ENCODE results near the gene CAMKMT.
"Not testable (repeated sequence)": the region's sequence is repeated elsewhere in the genome, so short reads cannot be mapped to it uniquely, and the experiment has no call there.

The CAMKMT gene

GRCh38 chr2:44450082-44450481, 88.3 kb downstream of the CAMKMT start:
- DNase-seq, result no peak

- DNase-seq, result no peak
Measured at GRCh38 chr2:44450806-44451205, 89.1 kb downstream of the CAMKMT start.

- DNase-seq, result no peak
Measured at GRCh38 chr2:44452069-44452583, 90.4 kb downstream of the CAMKMT start.

- no peak for DNase-seq
Measured at GRCh38 chr2:44453259-44453658, 91.5 kb downstream of the CAMKMT start.

- no peak for DNase-seq
Measured at GRCh38 chr2:44455877-44456276, 94.1 kb downstream of the CAMKMT start.

- no peak for DNase-seq
Measured at GRCh38 chr2:44456946-44457345, 95.2 kb downstream of the CAMKMT start.

DNA sequence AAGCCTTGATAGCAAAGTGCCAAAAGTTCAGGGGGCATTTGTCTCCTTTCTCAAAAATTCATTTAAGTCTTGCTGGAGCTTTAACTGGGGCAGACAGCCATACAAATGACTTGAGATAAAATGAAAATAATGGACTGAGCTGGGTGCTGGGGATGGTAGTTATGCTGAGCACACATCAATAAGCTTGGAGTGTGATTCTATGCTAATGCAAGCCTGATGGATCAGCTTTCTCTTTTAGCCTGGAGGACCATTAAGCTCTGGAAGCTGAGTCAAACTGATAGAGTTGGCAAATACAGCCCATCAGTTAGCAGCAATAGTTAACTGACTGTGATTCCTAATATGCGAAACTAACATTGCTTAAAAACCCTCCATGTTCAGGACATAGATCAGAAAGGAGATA, 98.0 kb downstream of the CAMKMT start:
- DNase-seq, result no peak

GRCh38 chr2:44462934-44463849, 101.4 kb downstream of the CAMKMT start:
- no peak for DNase-seq

DNA sequence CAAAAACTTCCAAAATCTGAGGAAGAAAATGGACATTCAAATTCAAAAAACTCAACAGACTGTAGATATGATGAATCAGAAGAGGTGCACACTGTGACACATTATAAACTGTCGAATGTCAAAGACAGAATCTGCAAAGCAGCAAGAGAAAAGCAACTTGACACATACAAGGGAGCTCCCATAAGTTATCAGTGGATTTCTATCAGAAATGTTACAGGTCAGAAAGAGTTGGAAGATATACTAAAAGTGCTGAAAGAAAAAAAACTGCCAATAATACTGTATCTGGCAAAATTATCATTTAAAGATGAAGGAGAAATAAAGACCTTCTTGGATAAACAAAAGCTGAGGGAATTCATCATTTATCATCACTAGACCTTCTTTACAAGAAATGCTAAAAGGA, 102.7 kb downstream of the CAMKMT start:
- no peak for DNase-seq

GRCh38 chr2:44470151-44470550, 108.4 kb downstream of the CAMKMT start:
- no peak for DNase-seq

DNA sequence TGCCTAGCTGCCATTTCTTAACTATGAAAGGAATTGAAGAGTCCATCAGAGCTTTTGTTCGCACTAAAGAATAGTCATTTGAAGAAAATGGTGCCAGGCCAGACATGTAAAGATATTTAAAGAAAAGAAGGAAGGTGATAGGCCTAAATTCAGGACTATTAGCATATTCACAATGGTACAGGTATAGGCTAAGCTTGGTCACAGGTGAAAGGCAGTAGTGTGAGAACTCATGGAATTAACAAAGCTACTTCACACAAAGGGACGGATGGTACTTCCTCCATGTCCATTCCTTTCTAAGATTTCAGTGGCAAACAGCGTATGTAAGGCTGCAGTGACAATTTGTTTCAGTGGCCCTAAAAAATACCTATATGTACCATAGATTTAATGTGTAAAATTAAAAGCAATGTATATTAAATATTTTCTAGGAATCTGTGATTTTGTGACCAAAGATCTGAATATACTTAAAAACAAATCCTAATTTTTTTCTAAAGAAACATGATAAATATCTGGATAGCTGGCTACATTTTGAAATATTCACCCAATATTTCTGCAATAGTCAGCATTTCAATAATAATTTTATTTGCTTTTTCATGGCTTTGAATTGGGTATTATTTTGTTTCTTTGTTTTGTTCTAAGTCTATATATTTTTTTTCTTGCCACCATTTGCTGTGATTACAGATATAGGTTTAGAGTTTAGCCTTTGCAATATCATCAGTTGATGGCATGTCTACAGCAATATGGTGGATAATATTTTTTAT, 116.1 kb downstream of the CAMKMT start:
- no peak for DNase-seq

DNA sequence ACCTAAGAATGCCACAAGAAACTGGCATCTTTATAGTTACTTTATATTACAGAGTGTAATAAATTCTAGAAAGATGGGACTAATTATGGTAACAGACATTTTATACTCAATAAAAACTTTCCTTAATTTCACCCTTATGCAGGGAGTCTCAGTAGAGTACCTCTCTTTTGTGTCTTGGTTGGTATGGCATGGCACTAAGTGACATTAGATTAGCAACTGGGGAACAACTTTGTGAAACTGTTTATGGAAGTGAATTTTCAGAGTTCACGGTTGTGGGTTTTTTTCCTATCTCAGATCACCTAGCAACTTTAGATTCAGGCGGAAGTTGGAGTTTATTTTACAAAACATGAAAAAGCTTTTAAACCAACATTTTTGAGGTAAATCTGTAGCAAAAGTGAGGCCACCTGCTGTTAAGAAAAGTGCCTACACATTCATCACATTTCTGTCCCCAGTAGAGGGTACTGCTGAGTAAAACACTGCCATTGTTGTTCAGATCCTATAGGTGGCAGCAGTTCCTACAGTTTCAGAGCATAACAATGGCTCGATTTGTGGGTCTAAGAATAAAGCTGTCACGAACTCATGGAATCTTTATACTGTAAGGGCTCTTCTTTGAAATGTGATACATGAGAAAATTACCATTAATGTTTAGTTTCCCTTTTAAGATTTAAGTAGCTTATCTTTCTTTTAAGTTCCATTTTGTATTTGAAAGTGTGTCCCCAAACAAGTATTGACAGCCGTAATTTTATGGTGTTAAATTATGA, 117.6 kb downstream of the CAMKMT start:
- DNase-seq, result peak in 5 of 6 experiments; percentile 0 to 71 (median 57)

GRCh38 chr2:44480068-44480467, 118.3 kb downstream of the CAMKMT start:
- no peak for DNase-seq

DNA sequence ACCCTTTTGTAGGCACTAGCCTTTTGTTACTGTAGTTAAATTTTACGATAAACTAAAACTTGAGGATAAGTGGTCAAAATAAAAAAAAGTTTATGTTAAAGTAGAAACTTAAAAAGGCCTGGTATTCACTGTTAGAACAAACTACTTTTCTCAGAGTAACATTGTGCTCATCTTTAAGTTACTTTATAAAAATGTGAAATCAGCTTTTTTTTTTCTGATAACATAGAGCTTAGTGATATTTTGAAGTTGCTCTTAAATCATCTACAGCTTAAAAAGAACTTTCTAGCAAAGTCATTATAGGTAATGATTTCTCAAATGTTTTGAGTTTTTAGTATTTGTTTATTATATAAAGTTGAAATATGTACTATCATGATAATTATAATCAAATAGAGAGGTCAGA, 125.3 kb downstream of the CAMKMT start:
- DNase-seq, result no peak

DNA sequence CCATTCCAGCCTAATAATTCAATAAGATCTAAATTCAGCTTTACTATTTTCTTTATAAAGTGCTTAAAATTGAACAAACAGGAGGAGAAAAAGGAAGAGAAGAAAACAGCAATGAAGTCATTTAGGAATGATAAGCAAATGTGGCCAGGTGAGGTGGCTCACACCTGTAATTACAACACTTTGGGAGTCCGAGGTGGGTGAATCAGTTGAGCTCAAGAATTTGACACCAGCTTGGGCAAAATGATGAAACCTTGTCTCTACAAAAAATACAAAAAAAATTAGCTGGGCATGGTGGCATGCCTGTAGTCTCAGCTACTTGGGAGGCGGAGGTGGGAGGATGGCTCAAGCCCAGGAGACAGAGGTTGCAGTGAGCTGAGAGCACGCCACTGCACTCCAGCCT, 129.0 kb downstream of the CAMKMT start:
- DNase-seq, result no peak

GRCh38 chr2:44494006-44494405, 132.3 kb downstream of the CAMKMT start:
- DNase-seq, result no peak

GRCh38 chr2:44495035-44495434, 133.3 kb downstream of the CAMKMT start:
- no peak for DNase-seq

- DNase-seq, result no peak
Measured at GRCh38 chr2:44495544-44495943, 133.8 kb downstream of the CAMKMT start.

DNA sequence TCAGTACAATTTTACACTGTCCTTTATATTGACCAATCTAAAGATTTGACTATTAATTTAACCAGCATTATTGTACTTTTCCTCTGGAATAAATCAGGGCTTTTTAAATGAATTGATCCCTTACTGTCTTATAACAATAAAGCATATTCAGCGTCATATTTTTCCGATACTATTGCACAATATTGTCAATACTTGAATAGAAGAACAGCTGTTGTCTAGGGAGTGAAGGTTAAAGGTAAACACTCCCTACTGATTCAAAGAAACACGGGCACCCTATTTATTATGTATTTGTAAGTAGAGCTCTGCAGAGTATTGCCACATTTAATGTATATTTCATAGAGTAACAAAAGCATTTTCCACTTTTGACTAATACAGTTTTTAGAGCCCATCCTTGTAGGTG, 134.4 kb downstream of the CAMKMT start:
- DNase-seq, result no peak

DNA sequence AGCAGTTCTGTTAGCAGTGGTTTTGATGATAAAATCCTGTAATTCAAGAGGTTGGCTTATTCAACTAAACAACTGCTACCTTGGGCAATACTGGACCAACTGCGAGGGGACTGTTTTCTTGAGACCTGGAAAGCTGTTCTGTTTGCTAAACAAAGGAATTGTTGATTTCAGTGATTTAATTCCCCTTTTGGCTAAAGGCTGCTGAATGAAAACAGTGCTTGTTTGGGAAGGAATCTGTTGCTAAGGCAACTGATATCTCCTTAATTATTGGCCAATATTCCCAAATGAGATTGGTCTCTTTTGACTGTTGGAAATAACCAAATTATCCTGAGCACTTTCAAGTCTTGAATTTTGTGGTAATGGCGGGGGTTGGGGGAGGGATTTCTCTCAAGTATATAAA, 136.8 kb downstream of the CAMKMT start:
- DNase-seq, result no peak

GRCh38 chr2:44505664-44506063, 143.9 kb downstream of the CAMKMT start:
- DNase-seq, result not testable (repeated sequence)

GRCh38 chr2:44510246-44510645, 148.5 kb downstream of the CAMKMT start:
- DNase-seq, result no peak

GRCh38 chr2:44515416-44515815, 153.7 kb downstream of the CAMKMT start:
- DNase-seq, result no peak

Measured in stimulated activated naive CD4-positive, alpha-beta T cell (primary cell).